KMS-11 (cell line): ENCODE measurements around the gene CCDC85A.

Experiments
- H2AFZ ChIP-seq: fragments of 200-600 bp; sonication (generic); 2 replicates; pipeline ENCODE4 v1.6.1; 2016; ENCODE audit warnings: antibody characterized with exemption, mixed run types, low read depth
- H3K27ac ChIP-seq: fragments of 200-600 bp; sonication (generic); 2 replicates; pipeline ENCODE4 v1.6.1; 2016; ENCODE audit warnings: mild to moderate bottlenecking, mixed run types
- H3K27me3 ChIP-seq: fragments of 200-600 bp; sonication (generic); 2 replicates; pipeline ENCODE4 v1.6.1; 2017; ENCODE audit warnings: mild to moderate bottlenecking, low read depth, mixed run types, moderate library complexity; ENCODE audit not compliant: insufficient read depth
- H3K36me3 ChIP-seq: fragments of 200-600 bp; sonication (generic); 2 replicates; pipeline ENCODE4 v1.6.1; 2017; ENCODE audit warnings: mild to moderate bottlenecking, mixed run types; ENCODE audit not compliant: insufficient read depth
- H3K4me1 ChIP-seq: fragments of 200-600 bp; sonication (generic); 2 replicates; pipeline ENCODE4 v1.6.1; 2016; ENCODE audit warnings: mild to moderate bottlenecking, low read depth, mixed run types; ENCODE audit not compliant: poor library complexity, severe bottlenecking
- H3K4me2 ChIP-seq: fragments of 200-600 bp; sonication (generic); 2 replicates; pipeline ENCODE4 v1.7.0; 2016; ENCODE audit warnings: mild to moderate bottlenecking, mixed run types
- H3K4me3 ChIP-seq: fragments of 200-600 bp; sonication (generic); IDR thresholded peaks from 2 replicates; pipeline ENCODE4 v1.6.1; 2017; ENCODE audit warnings: low read depth, low read length, mixed read lengths; ENCODE audit not compliant: insufficient read depth
- H3K79me2 ChIP-seq: fragments of 200-600 bp; sonication (generic); 2 replicates; pipeline ENCODE4 v1.6.1; 2016; ENCODE audit warnings: low read depth, mixed run types; ENCODE audit not compliant: insufficient read depth
- H3K9ac ChIP-seq: fragments of 200-600 bp; sonication (generic); 2 replicates; pipeline ENCODE4 v1.6.1; 2016; ENCODE audit warnings: mild to moderate bottlenecking, mixed run types
- H4K20me1 ChIP-seq: fragments of 200-600 bp; sonication (generic); 2 replicates; pipeline ENCODE4 v1.6.1; 2016; ENCODE audit warnings: mild to moderate bottlenecking, mixed run types; ENCODE audit not compliant: insufficient read depth
- CTCF ChIP-seq: fragments of 200-600 bp; sonication (generic); conservative IDR thresholded peaks from 2 replicates; pipeline ENCODE4 v1.6.1; 2017; ENCODE audit warnings: low read depth, mild to moderate bottlenecking, antibody characterized with exemption, low read length, moderate library complexity, mixed read lengths

The CCDC85A gene

GRCh38 chr2:56335101-56335500 is 151.3 kb downstream of the CCDC85A start:
- Histone ChIP-seq H3K9ac (no peak overlapping the region), H3K4me1 (no peaks in the 10 kb centered on the region), H4K20me1 (no peaks in the 10 kb centered on the region), H3K4me3 (no peak overlapping the region), H3K4me2 (no peak overlapping the region), H3K27me3 (no peaks in the 10 kb centered on the region), H3K36me3 (no peaks in the 10 kb centered on the region), H3K79me2 (no peaks in the 10 kb centered on the region), H3K27ac (no peak overlapping the region), H2AFZ (no peak overlapping the region)
- no peak for TF ChIP-seq CTCF

GRCh38 chr2:56337342-56337741 is 153.6 kb downstream of the CCDC85A start:
- no peak for TF ChIP-seq CTCF
- Histone ChIP-seq H3K4me1 (no peaks in the 10 kb centered on the region), H3K4me2 (no peak overlapping the region), H3K27ac (no peak overlapping the region), H2AFZ (no peak overlapping the region), H3K4me3 (no peak overlapping the region), H3K36me3 (no peaks in the 10 kb centered on the region), H3K27me3 (no peaks in the 10 kb centered on the region), H3K79me2 (no peaks in the 10 kb centered on the region), H3K9ac (no peak overlapping the region), H4K20me1 (no peaks in the 10 kb centered on the region)

- no peak overlapping the region for H3K4me2 ChIP-seq
Observed at GRCh38 chr2:56338232-56338631, 154.4 kb downstream of the CCDC85A start.

GRCh38 chr2:56344771-56345170 is 161.0 kb downstream of the CCDC85A start:
- Histone ChIP-seq H3K4me3 (no peak overlapping the region), H3K4me2 (no peak overlapping the region), H3K27ac (no peak overlapping the region), H3K27me3 (no peaks in the 10 kb centered on the region), H3K36me3 (no peaks in the 10 kb centered on the region), H3K9ac (no peak overlapping the region), H2AFZ (no peak overlapping the region), H3K4me1 (peaks cover 21% of the 10 kb centered on the region), H4K20me1 (no peaks in the 10 kb centered on the region), H3K79me2 (no peaks in the 10 kb centered on the region)
- TF ChIP-seq CTCF: no peak

More at GRCh38 chr2:56338232-56338631, 154.4 kb downstream of the CCDC85A start:
- H3K27ac ChIP-seq: no peak overlapping the region
- H2AFZ ChIP-seq: no peak overlapping the region
- no peak overlapping the region for H3K9ac ChIP-seq
- H3K79me2 ChIP-seq: no peaks in the 10 kb centered on the region
- H3K4me3 ChIP-seq: no peak overlapping the region
- no peaks in the 10 kb centered on the region for H4K20me1 ChIP-seq
- H3K36me3 ChIP-seq: no peaks in the 10 kb centered on the region
- H3K27me3 ChIP-seq: no peaks in the 10 kb centered on the region
- no peaks in the 10 kb centered on the region for H3K4me1 ChIP-seq
- no peak for TF ChIP-seq CTCF
